Uterus (tissue), 2 donors: ENCODE data around the gene MUSK.
"Not testable (repeated sequence)": the region's sequence is repeated elsewhere in the genome, so short reads cannot be mapped to it uniquely, and the experiment has no call there.

Experiments
- CTCF ChIP-seq, 4 experiments: fragments of 200-600 bp in 2 of 4; fragments of 450-650 bp in 2 of 4; sonication (generic) in 2 of 4; IDR thresholded peaks; one replicate each; pipeline ENCODE4 v1.5.1; 2016 to 2019; ENCODE audit warnings: antibody characterized with exemption in 4 of 4, mild to moderate bottlenecking in 2 of 4, moderate library complexity in 1 of 4
- POLR2A ChIP-seq, 2 donors: fragments of 450-650 bp; IDR thresholded peaks; one replicate each; pipeline ENCODE4 v1.6.1; 2016; ENCODE audit warnings: antibody characterized with exemption in 2 of 2, mild to moderate bottlenecking in 1 of 2, moderate library complexity in 1 of 2

GRCh38 chr9:110826400-110826799 lies 157.8 kb downstream of the MUSK start:
- TF ChIP-seq CTCF, POLR2A (IDR thresholded peaks at IDR 0.05): not testable (repeated sequence)
